Stomach (tissue), 9 donors: Measurements from ENCODE around the gene CLTCL1. TPM values are rescaled to one million over a fixed set of nuclear protein-coding genes. Genes with fewer than 3 reads are reported as not detected.
A peak's percentile ranks its signal among the peaks of the same experiment; 100 is the strongest.

Source experiments
- DNase-seq, 2 donors: peaks; one replicate each; pipeline versions ENCODE4 v3.0.0 to v3.0.0-alpha.2; 2013 to 2019
- H3K27ac ChIP-seq, 5 donors: fragments of 200-600 bp in 4 of 5; sonication (generic) in 4 of 5; one replicate each; pipeline ENCODE4 v1.5.1; 2013 to 2019; ENCODE audit warnings: mild to moderate bottlenecking in 1 of 5, moderate library complexity in 1 of 5
- H3K27me3 ChIP-seq, 3 donors: fragments of 200-600 bp; sonication (generic); one replicate each; pipeline ENCODE4 v1.5.1; 2017 to 2019; ENCODE audit warnings: mixed run types in 1 of 3
- H3K36me3 ChIP-seq, 4 donors: fragments of 200-600 bp; sonication (generic); 1 replicate in 3 of 4; 2 replicates in 1 of 4; pipeline ENCODE4 v1.5.1; 2016 to 2019
- H3K4me1 ChIP-seq, 4 donors: fragments of 200-600 bp; sonication (generic); one replicate each; pipeline ENCODE4 v1.5.1; 2016 to 2019
- H3K4me3 ChIP-seq, 4 donors: fragments of 200-600 bp; sonication (generic) in 3 of 4; one replicate each; pipeline ENCODE4 v1.5.1; 2016 to 2019; ENCODE audit warnings: mild to moderate bottlenecking in 1 of 4
- H3K9me3 ChIP-seq, 4 donors: fragments of 200-600 bp; sonication (generic); one replicate each; pipeline ENCODE4 v1.5.1; 2016 to 2019
- CTCF ChIP-seq, 7 experiments: fragments of 450-650 bp in 4 of 7; fragments of 200-600 bp in 3 of 7; sonication (generic) in 3 of 7; IDR thresholded peaks; one replicate each; pipeline ENCODE4 v1.5.1; 2016 to 2019; ENCODE audit warnings: antibody characterized with exemption in 7 of 7, control low read depth in 2 of 7, mild to moderate bottlenecking in 1 of 7
- EP300 ChIP-seq: sonication (generic); formaldehyde crosslinking; IDR thresholded peaks from one replicate; pipeline ENCODE4 v1.6.1; 2017; ENCODE audit warnings: antibody characterized with exemption
- POLR2A ChIP-seq, 4 donors: fragments of 450-650 bp; IDR thresholded peaks; one replicate each; pipeline ENCODE4 v1.6.1; 2016; ENCODE audit warnings: antibody characterized with exemption in 4 of 4, control low read depth in 2 of 4, mild to moderate bottlenecking in 1 of 4, moderate library complexity in 1 of 4
- POLR2AphosphoS5 ChIP-seq, 3 donors: sonication (generic); formaldehyde crosslinking; IDR thresholded peaks; one replicate each; pipeline ENCODE4 v1.6.1; 2016; ENCODE audit warnings: antibody characterized with exemption in 3 of 3
- WGBS, 5 donors: extraction: QIAGEN DNeasy Blood & Tissue Kit in 3 of 5; methylation state at CpG; one replicate each; pipeline versions ENCODE4 v1.1.5 to v1.1.7; 2013 to 2018; 5-methylcytosine and 5-hydroxymethylcytosine counted together
- intact Hi-C: fragments of 100-400 bp; cut with DNase I; formaldehyde crosslinking; loops from one replicate; pipeline ENCODE4 v1.15.1; 2023; ENCODE audit warnings: low total_unique reads
- polyA plus RNA-seq, 3 donors: library from polyadenylated mRNA; stranded (reverse); fragments of 200-250 nt; gene quantifications; one replicate each; pipeline ENCODE4 v1.2.3, GENCODE V29; 2013
- total RNA-seq, 5 donors: library from RNA; depleted of rRNA; stranded (reverse); fragments of >200 nt; gene quantifications; one replicate each; pipeline versions ENCODE4 v1.1.0 to v1.2.3, GENCODE V29; 2014 to 2016
- donor health status: healthy with polysubstance abuse.
- donor health status: Bipolar disorder and iron deficiency.
- donor health status: healthy.

The CLTCL1 gene
- total and polyA plus RNA-seq, 8 donors: 3.0 to 10.1 (median 4.7) TPM

- H3K4me1 ChIP-seq: peaks cover 0 to 22% (median 15%) of the 10 kb centered on the region in 4 donors
- DNase-seq: no peak
- intact Hi-C loops: no loop called here
- H3K27ac ChIP-seq: no peak overlapping the region
- peak overlapping the region in 1 of 4 donors; percentile 4 for H3K4me3 ChIP-seq
- 10 to 17% (median 14%) methylated on average over 36 to 68 of the region's 68 CpGs for WGBS, 5 donors
- peaks cover 0 to 4% (median 0%) of the 10 kb centered on the region in 4 donors for H3K9me3 ChIP-seq
- H3K36me3 ChIP-seq: no peaks in the 10 kb centered on the region
- peaks cover 26 to 84% (median 53%) of the 10 kb centered on the region in 3 donors for H3K27me3 ChIP-seq
- TF ChIP-seq CTCF (IDR thresholded peaks at IDR 0.05) (no peak), POLR2A (IDR thresholded peaks at IDR 0.05) (no peak), POLR2AphosphoS5 (IDR thresholded peaks at IDR 0.05) (no peak), EP300 (no peak)
Observed at GRCh38 chr22:19150482-19151328, 140.8 kb downstream of the CLTCL1 start.

- no peak for TF ChIP-seq POLR2A (IDR thresholded peaks at IDR 0.05)
- no peak for TF ChIP-seq CTCF (IDR thresholded peaks at IDR 0.05)
- no peak for TF ChIP-seq POLR2AphosphoS5 (IDR thresholded peaks at IDR 0.05)
- TF ChIP-seq EP300: no peak
- no peak within 1 kb of the TSS for H3K27ac ChIP-seq
- H3K4me1 ChIP-seq: peaks cover 0 to 22% (median 15%) of the 10 kb centered on the region in 4 donors
- DNase-seq: no peak
- intact Hi-C loops: no loop called here
- no peaks in the 10 kb centered on the region for H3K36me3 ChIP-seq
- peaks cover 0 to 4% (median 0%) of the 10 kb centered on the region in 4 donors for H3K9me3 ChIP-seq
- H3K27me3 ChIP-seq: peaks cover 26 to 77% (median 53%) of the 10 kb centered on the region in 3 donors
- peak within 1 kb of the TSS; percentile 17 to 43 (median 38) for H3K4me3 ChIP-seq
- 1 to 3% (median 2%) methylated on average over 26 to 58 of the region's 59 CpGs; no CpG with 5 or more reads in 1 of the 5 donors for WGBS, 5 donors
Observed at GRCh38 chr22:19149991-19150390, 141.5 kb downstream of the CLTCL1 start, which contains the start of gene GSC2. Gene GSC2, minus strand, starts transcription at chr22:19150292. Its CDS starts 9 bp downstream, at chr22:19150283.

GRCh38 chr22:19149047-19149883 is 142.3 kb downstream of the CLTCL1 start:
- Histone ChIP-seq H3K36me3 (no peaks in the 10 kb centered on the region), H3K27me3 (peaks cover 26 to 72% (median 53%) of the 10 kb centered on the region in 3 donors), H3K9me3 (peaks cover 0 to 4% (median 0%) of the 10 kb centered on the region in 4 donors), H3K4me3 (peak overlapping the region; percentile 17 to 43 (median 38)), H3K27ac (no peak overlapping the region), H3K4me1 (peaks cover 0 to 22% (median 15%) of the 10 kb centered on the region in 4 donors)
- peak in 1 of 2 donors; percentile 47 for DNase-seq
- WGBS, 5 donors: 2 to 5% (median 4%) methylated on average over 19 to 92 of the region's 92 CpGs
- intact Hi-C loops: no loop called here
- no peak for TF ChIP-seq POLR2A (IDR thresholded peaks at IDR 0.05)
- TF ChIP-seq EP300: no peak
- TF ChIP-seq CTCF (IDR thresholded peaks at IDR 0.05): no peak
- no peak for TF ChIP-seq POLR2AphosphoS5 (IDR thresholded peaks at IDR 0.05)
